ENCODE results near the gene ALG11.

ALG11 gene

GRCh38 chr13:52009946-52010345 lies 2.3 kb upstream of the ALG11 start:
- Histone ChIP-seq H3K9me2 (ENCODE audit: low read depth, low read length) (no peaks in the 10 kb centered on the region), H2AFZ (ENCODE audit: low read length) (no peak overlapping the region), H4K20me1 (ENCODE audit: insufficient read depth, low read length) (no peaks in the 10 kb centered on the region), H3K79me2 (ENCODE audit: insufficient read depth, low read length) (peaks cover 24% of the 10 kb centered on the region), H3K27me3 (ENCODE audit: insufficient read depth, low read length) (peaks cover 9% of the 10 kb centered on the region; the same call in 1 of the 2 replicates), H3K9me3 (ENCODE audit: low read length) (no peaks in the 10 kb centered on the region), H3F3A (ENCODE audit: insufficient read depth, low read length) (no peaks in the 10 kb centered on the region), H3K4me1 (ENCODE audit: insufficient read depth, low read length, severe bottlenecking) (peaks cover 21% of the 10 kb centered on the region), H3K4me2 (ENCODE audit: low read length) (no peak overlapping the region), H3K27ac (ENCODE audit: low read depth, low read length, poor library complexity, severe bottlenecking) (no peak overlapping the region), H3K9ac (ENCODE audit: low read length) (no peak overlapping the region), H3K36me3 (ENCODE audit: insufficient read depth, low read length) (no peaks in the 10 kb centered on the region), H3K4me3 (ENCODE audit: low read depth, low read length, poor library complexity, severe bottlenecking) (no peak overlapping the region)
- TF ChIP-seq EZH2 (IDR thresholded peaks at IDR 0.05; ENCODE audit: borderline replicate concordance, low read length), result no peak
- TF ChIP-seq CTCF (IDR thresholded peaks at IDR 0.05; ENCODE audit: low read length), result no peak

DNA sequence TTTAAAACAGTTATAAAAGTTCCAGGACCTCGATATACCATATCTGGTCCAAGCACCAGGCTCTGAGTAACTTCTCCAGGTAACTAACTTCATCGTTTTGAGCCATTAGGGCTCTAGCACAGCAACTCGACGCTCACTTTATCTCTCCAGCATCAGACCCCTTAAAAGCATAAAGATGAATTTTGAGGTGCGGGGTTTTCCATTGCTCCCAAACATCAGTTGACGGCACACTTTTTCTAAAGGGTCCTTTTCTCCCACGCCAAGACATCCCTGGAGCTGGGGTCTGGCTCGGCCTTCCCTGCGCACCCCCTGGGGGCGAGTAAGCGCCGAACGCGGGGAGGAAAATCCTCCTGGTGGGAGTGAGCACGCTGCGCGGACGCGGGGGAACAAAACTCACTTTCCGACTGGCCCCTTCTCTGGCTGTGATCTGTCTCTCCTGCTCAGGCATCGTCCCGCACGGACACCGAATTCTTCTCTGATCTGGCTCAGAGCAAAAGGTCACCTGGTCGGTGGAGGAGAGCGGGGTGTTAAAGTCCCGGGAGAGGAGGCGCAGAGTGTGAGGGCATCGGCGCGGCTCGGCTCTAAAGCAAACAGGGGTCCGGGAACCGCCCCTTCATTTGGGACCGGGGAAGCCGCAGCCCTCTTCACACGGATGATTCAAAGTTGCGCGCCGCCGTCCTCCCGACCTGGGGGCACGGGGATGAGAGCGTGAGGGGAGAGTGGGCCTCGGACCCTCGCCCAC lies 1.1 kb upstream of the ALG11 start, which contains the start of gene ATP7B:
ATP7B (minus strand) TSS at position 561 of the 742 bp plus-strand sequence; CDS start at position 448, 113 bp downstream.
- peaks cover 9% of the 10 kb centered on the region; the same call in 1 of the 2 replicates for H3K27me3 ChIP-seq (ENCODE audit: insufficient read depth, low read length)
- H3K27ac ChIP-seq (ENCODE audit: low read depth, low read length, poor library complexity, severe bottlenecking), result no peak within 1 kb of the TSS
- TF ChIP-seq CTCF (IDR thresholded peaks at IDR 0.05; ENCODE audit: low read length) (no peak), EZH2 (IDR thresholded peaks at IDR 0.05; ENCODE audit: borderline replicate concordance, low read length) (no peak)

GRCh38 chr13:52012512-52012836 lies 276 bp downstream of the ALG11 start:
- Histone ChIP-seq H3K4me1 (ENCODE audit: insufficient read depth, low read length, severe bottlenecking) (peaks cover 21% of the 10 kb centered on the region), H3K27me3 (ENCODE audit: insufficient read depth, low read length) (0 out of 2 replicates have a peak, but pooled peaks cover 5% of the 10 kb centered on the region), H3K9me3 (ENCODE audit: low read length) (no peaks in the 10 kb centered on the region), H3K9ac (ENCODE audit: low read length) (peak overlapping the region; percentile 69), H3K4me2 (ENCODE audit: low read length) (peak overlapping the region; percentile 84), H3K79me2 (ENCODE audit: insufficient read depth, low read length) (peaks cover 24% of the 10 kb centered on the region), H3F3A (ENCODE audit: insufficient read depth, low read length) (no peaks in the 10 kb centered on the region), H4K20me1 (ENCODE audit: insufficient read depth, low read length) (no peaks in the 10 kb centered on the region), H2AFZ (ENCODE audit: low read length) (no peak overlapping the region), H3K36me3 (ENCODE audit: insufficient read depth, low read length) (peaks cover 16% of the 10 kb centered on the region; the same call in 1 of the 2 replicates), H3K27ac (ENCODE audit: low read depth, low read length, poor library complexity, severe bottlenecking) (no peak overlapping the region), H3K9me2 (ENCODE audit: low read depth, low read length) (no peaks in the 10 kb centered on the region), H3K4me3 (ENCODE audit: low read depth, low read length, poor library complexity, severe bottlenecking) (peak overlapping the region; percentile 76)
- TF ChIP-seq CTCF (IDR thresholded peaks at IDR 0.05; ENCODE audit: low read length) (no peak), EZH2 (IDR thresholded peaks at IDR 0.05; ENCODE audit: borderline replicate concordance, low read length) (no peak)

More for the DNA sequence above, 1.1 kb upstream of the ALG11 start, which contains the start of gene ATP7B:
- Histone ChIP-seq H3K4me1 (ENCODE audit: insufficient read depth, low read length, severe bottlenecking) (peaks cover 21% of the 10 kb centered on the region), H4K20me1 (ENCODE audit: insufficient read depth, low read length) (no peaks in the 10 kb centered on the region), H3K9ac (ENCODE audit: low read length) (peak within 1 kb of the TSS; percentile 69), H2AFZ (ENCODE audit: low read length) (no peak within 1 kb of the TSS), H3K79me2 (ENCODE audit: insufficient read depth, low read length) (peaks cover 24% of the 10 kb centered on the region), H3F3A (ENCODE audit: insufficient read depth, low read length) (no peaks in the 10 kb centered on the region), H3K4me2 (ENCODE audit: low read length) (peak within 1 kb of the TSS; percentile 84), H3K36me3 (ENCODE audit: insufficient read depth, low read length) (peaks cover 8% of the 10 kb centered on the region; the same call in 1 of the 2 replicates), H3K9me3 (ENCODE audit: low read length) (no peaks in the 10 kb centered on the region), H3K9me2 (ENCODE audit: low read depth, low read length) (no peaks in the 10 kb centered on the region), H3K4me3 (ENCODE audit: low read depth, low read length, poor library complexity, severe bottlenecking) (peak within 1 kb of the TSS; percentile 76)
